Measurements from ENCODE around the gene INPP5D.

GRCh38 chr2:233035426-233036161 is 24.5 kb upstream of the INPP5D start:
- no peak for TF ChIP-seq EZH2 (IDR thresholded peaks at IDR 0.05; ENCODE audit: borderline replicate concordance, low read depth, low read length, severe bottlenecking)
- TF ChIP-seq MAX (IDR thresholded peaks at IDR 0.05; ENCODE audit: insufficient read depth, insufficient read length): no peak
- no peak for TF ChIP-seq POLR2A (IDR thresholded peaks at IDR 0.05; ENCODE audit: low read depth, low read length)
- no peak for TF ChIP-seq CTCF (IDR thresholded peaks at IDR 0.05; ENCODE audit: extremely low read depth in 1 of 2, insufficient read depth in 1 of 2, low read depth in 1 of 2, low read length in 2 of 2)
- TF ChIP-seq MYC (IDR thresholded peaks at IDR 0.05; ENCODE audit: low read depth, low read length): no peak

Data from endothelial cell of umbilical vein (primary cell).